A549 (cell line): ENCODE results near the gene TUBB3. TPM values are rescaled to one million over a fixed set of nuclear protein-coding genes. Genes with fewer than 3 reads are reported as not detected.
"Not testable (repeated sequence)": the region's sequence is repeated elsewhere in the genome, so short reads cannot be mapped to it uniquely, and the experiment has no call there.

ENCODE experiments used
- ATAC-seq, 2 experiments: fragments of 200-7000 bp in 1 of 2; fragments of >200 bp in 1 of 2; cut with Nextera tagmentation in 1 of 2; cut with Tn5 transposase in 1 of 2; 3 replicates each; pipeline versions ENCODE4 v1.8.0 to v1.9.1; 2018 to 2020; ENCODE audit warnings: mild to moderate bottlenecking in 1 of 2, moderate library complexity in 1 of 2
- CTCF ChIA-PET: fragments of 300-600 bp; sonication (Branson Sonifier 250); formaldehyde crosslinking; extraction: SDS; loops from one replicate; lab custom pipeline; 2021; ENCODE audit warnings: antibody characterized with exemption, inconsistent platforms; lab: Yijun Ruan, JAX
- POLR2A ChIA-PET: fragments of 350-600 bp; formaldehyde crosslinking; extraction: SDS; loops from one replicate; lab custom pipeline; 2021; ENCODE audit warnings: antibody characterized with exemption, inconsistent platforms; lab: Yijun Ruan, JAX
- DNase-seq, 2 experiments: peaks; one replicate each; pipeline versions ENCODE4 v3.0.0 to v3.0.0-alpha.2; 2011 to 2016; ENCODE audit warnings: low read depth in 1 of 2, low spot score in 1 of 2
- FAIRE-seq: peaks from 2 replicates; lab custom pipeline; 2011; peaks lifted over from hg19 to GRCh38; lab: Jason Lieb, UNC
- H3K27ac ChIP-seq, 2 experiments: fragments of >200 bp; sonication (Bioruptor Twin); formaldehyde crosslinking; 3 replicates each; pipeline ENCODE4 v1.5.1; 2016 to 2017
- H3K4me1 ChIP-seq: fragments of >200 bp; sonication (Bioruptor Twin); formaldehyde crosslinking; 3 replicates; pipeline ENCODE4 v1.6.1; 2016
- H3K4me2 ChIP-seq: fragments of >200 bp; sonication (Bioruptor Twin); formaldehyde crosslinking; 3 replicates; pipeline ENCODE4 v1.6.1; 2016
- H3K4me3 ChIP-seq: fragments of >200 bp; sonication (Bioruptor Twin); formaldehyde crosslinking; 3 replicates; pipeline ENCODE4 v1.5.1; 2016
- H3K9me3 ChIP-seq: fragments of >200 bp; sonication (Bioruptor Twin); formaldehyde crosslinking; 3 replicates; pipeline ENCODE4 v1.6.1; 2016
- CEBPB ChIP-seq, 2 experiments: fragments of >200 bp in 1 of 2; sonication (Bioruptor Twin) in 1 of 2; formaldehyde crosslinking in 1 of 2; IDR thresholded peaks; 2 replicates each; pipeline ENCODE4 v1.6.1; 2012 to 2016
- CHD2 ChIP-seq: fragments of 150-350 bp; IDR thresholded peaks from 2 replicates; pipeline ENCODE4 v1.6.1; 2014; ENCODE audit warnings: low read length; ENCODE audit not compliant: partially characterized antibody
- EHMT2 ChIP-seq: fragments of 200-600 bp; sonication (generic); IDR thresholded peaks from 2 replicates; pipeline ENCODE4 v1.6.1; 2016; ENCODE audit warnings: antibody characterized with exemption, low read depth, mild to moderate bottlenecking, moderate library complexity
- ESRRA ChIP-seq: fragments of 150-350 bp; IDR thresholded peaks from 2 replicates; pipeline ENCODE4 v1.6.1; 2014; ENCODE audit warnings: mild to moderate bottlenecking, low read length, borderline replicate concordance
- FOSB ChIP-seq: fragments of 250-450 bp; sonication (Bioruptor Pico); IDR thresholded peaks from 2 replicates; pipeline ENCODE4 v1.5.0; 2020; ENCODE audit warnings: mild to moderate bottlenecking, moderate library complexity
- HDAC2 ChIP-seq: fragments of 200-600 bp; sonication (generic); IDR thresholded peaks from 2 replicates; pipeline ENCODE4 v1.6.1; 2016
- JUN ChIP-seq, 2 experiments: fragments of >200 bp; sonication (Bioruptor Twin); formaldehyde crosslinking; IDR thresholded peaks; 2 replicates in 1 of 2; 3 replicates in 1 of 2; pipeline ENCODE4 v1.6.1; 2016 to 2017
- JUNB ChIP-seq: fragments of >200 bp; sonication (Bioruptor Twin); formaldehyde crosslinking; IDR thresholded peaks from 2 replicates; pipeline ENCODE4 v1.6.1; 2016
- KDM5A ChIP-seq: fragments of 200-600 bp; sonication (generic); IDR thresholded peaks from 2 replicates; pipeline ENCODE4 v1.6.1; 2016; ENCODE audit warnings: antibody characterized with exemption, mild to moderate bottlenecking
- MAFK ChIP-seq: fragments of 450-650 bp; IDR thresholded peaks from 2 replicates; pipeline ENCODE4 v1.6.1; 2014; ENCODE audit not compliant: partially characterized antibody
- MAZ ChIP-seq: fragments of 150-350 bp; IDR thresholded peaks from 2 replicates; pipeline ENCODE4 v1.6.1; 2014; ENCODE audit warnings: antibody characterized with exemption, low read depth, low read length, borderline replicate concordance
- NPAS2 ChIP-seq: fragments of 250-450 bp; sonication (Bioruptor Pico); IDR thresholded peaks from 2 replicates; pipeline ENCODE4 v1.8.0; 2022; ENCODE audit warnings: mild to moderate bottlenecking, moderate library complexity, borderline replicate concordance
- NR3C1 ChIP-seq: fragments of >200 bp; sonication (Bioruptor Twin); formaldehyde crosslinking; IDR thresholded peaks from 3 replicates; pipeline ENCODE4 v1.6.1; 2017
- PHF8 ChIP-seq: fragments of 200-600 bp; sonication (generic); IDR thresholded peaks from 2 replicates; pipeline ENCODE4 v1.6.1; 2016; ENCODE audit warnings: low read depth, mild to moderate bottlenecking, antibody characterized with exemption, moderate library complexity, borderline replicate concordance
- POLR2AphosphoS2 ChIP-seq: conservative IDR thresholded peaks from 2 replicates; pipeline ENCODE4 v1.6.1; 2012; ENCODE audit warnings: low read length, improper control_type of control experiment, inconsistent platforms
- RAD21 ChIP-seq, 2 experiments: fragments of >200 bp in 1 of 2; sonication (Bioruptor Twin) in 1 of 2; formaldehyde crosslinking in 1 of 2; IDR thresholded peaks in 1 of 2; conservative IDR thresholded peaks in 1 of 2; 2 replicates in 1 of 2; 3 replicates in 1 of 2; pipeline ENCODE4 v1.6.1; 2012 to 2018; ENCODE audit warnings: inconsistent platforms in 1 of 2
- RFX5 ChIP-seq: fragments of 450-650 bp; IDR thresholded peaks from 2 replicates; pipeline ENCODE4 v1.7.1; 2014; ENCODE audit warnings: antibody characterized with exemption, mild to moderate bottlenecking, moderate library complexity
- TP53 ChIP-seq: fragments of 250-450 bp; sonication (Bioruptor Pico); IDR thresholded peaks from 2 replicates; pipeline ENCODE4 v1.5.0; 2021; ENCODE audit warnings: mild to moderate bottlenecking, moderate library complexity
- ZC3H11A ChIP-seq: fragments of 450-650 bp; IDR thresholded peaks from 2 replicates; pipeline ENCODE4 v1.6.1; 2014; ENCODE audit warnings: antibody characterized with exemption, mild to moderate bottlenecking
- WGBS: methylation state at CpG from one replicate; pipeline ENCODE4 v1.1.6; 2017; ENCODE audit errors: missing lambda C conversion rate; 5-methylcytosine and 5-hydroxymethylcytosine counted together
- polyA plus RNA-seq, 4 experiments: library from polyadenylated mRNA; depleted of rRNA in 3 of 4; stranded (reverse); fragments of >200 nt; fragmentation: RNase III in 1 of 4; extraction: RNeasy Plus Mini Kit Qiagen cat#74134 plus additional on column Dnase treatment in 1 of 4; gene quantifications; 2 replicates in 3 of 4; 3 replicates in 1 of 4; pipeline ENCODE4 v1.2.3, GENCODE V29; 2011 to 2017
- TF ChIP-seq, protein P1 (sequence below): fragments of >200 bp; sonication (Bioruptor Twin); formaldehyde crosslinking; IDR thresholded peaks from 3 replicates; pipeline ENCODE4 v1.5.1; 2016
- TF ChIP-seq, protein P2 (sequence below): fragments of 250-450 bp; sonication (Bioruptor Pico); IDR thresholded peaks from 2 replicates; pipeline ENCODE4 v1.5.0; 2020; ENCODE audit warnings: low read depth, mild to moderate bottlenecking, moderate library complexity
- TF ChIP-seq, protein P3 (sequence below): fragments of 150-350 bp; IDR thresholded peaks from 2 replicates; pipeline ENCODE4 v1.6.1; 2014; ENCODE audit warnings: low read depth, mild to moderate bottlenecking, low read length

Gene TUBB3
- polyA plus RNA-seq, 2 of the 4 experiments (the other 2 are of a cell fraction) = 48.9 to 163 TPM

DNA sequence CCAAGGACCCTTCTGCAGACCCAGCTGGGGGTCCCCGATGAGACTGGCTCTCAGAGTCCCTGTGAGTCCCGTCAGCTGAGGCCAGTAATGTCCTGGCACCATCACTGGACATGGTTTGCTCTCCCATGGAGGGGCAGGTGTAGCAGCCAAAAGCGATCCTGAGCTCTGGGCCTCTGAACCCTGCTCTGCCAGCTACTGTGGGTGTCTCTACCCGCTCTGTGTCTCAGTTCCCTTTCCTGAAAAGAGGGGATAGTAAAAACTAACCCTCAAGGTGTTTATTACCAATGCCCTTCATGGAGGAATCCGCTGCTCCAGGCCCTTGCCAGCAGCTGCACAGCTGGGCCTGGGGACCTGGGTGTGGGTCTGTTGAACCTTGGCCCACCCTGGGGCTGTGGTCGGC is 8.8 kb downstream of the TUBB3 start:
- no peak for FAIRE-seq
- CTCF ChIA-PET = interaction anchor here (0.6 to 1.2 kb wide), 5 partner anchors 8 to 280 kb away, joined by 3 to 5 read pairs (median 4); partner anchors contain the start of genes MC1R and TUBB3
- no peaks in the 10 kb centered on the region for H3K4me1 ChIP-seq

DNA sequence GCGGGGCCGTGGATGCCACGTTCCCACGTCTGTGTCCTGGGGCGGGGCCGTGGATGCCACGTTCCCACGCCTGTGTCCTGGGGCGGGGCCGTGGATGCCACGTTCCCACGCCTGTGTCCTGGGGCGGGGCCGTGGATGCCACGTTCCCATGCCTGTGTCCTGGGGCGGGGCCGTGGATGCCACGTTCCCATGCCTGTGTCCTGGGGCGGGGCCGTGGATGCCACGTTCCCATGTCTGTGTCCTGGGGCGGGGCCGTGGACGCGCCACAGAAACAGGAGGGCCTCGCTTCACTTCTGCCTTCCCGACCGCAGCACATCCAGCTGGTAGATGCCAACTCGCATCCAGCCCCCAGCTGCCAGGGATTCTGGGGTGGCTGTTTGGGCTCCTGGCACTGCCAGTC is 10.9 kb downstream of the TUBB3 start:
- H3K4me1 ChIP-seq, ATAC-seq, H3K27ac ChIP-seq, H3K4me2 ChIP-seq, DNase-seq, FAIRE-seq, POLR2A ChIA-PET, H3K9me3 ChIP-seq, H3K4me3 ChIP-seq: not testable (repeated sequence)
- CTCF ChIA-PET = interaction anchor here (1.2 kb wide), 2 partner anchors 14 to 17 kb away, joined by 3 to 4 read pairs; no protein-coding TSS in a partner anchor
- WGBS = 96% methylated on average over 8 of the region's 29 CpGs

More for the DNA sequence above, 8.8 kb downstream of the TUBB3 start:
- DNase-seq = no peak
- POLR2A ChIA-PET = no interaction called here
- H3K4me3 ChIP-seq = no peak overlapping the region
- H3K9me3 ChIP-seq = no peaks in the 10 kb centered on the region
- ATAC-seq = no peak; a peak in 1 of 6 replicates
- TF ChIP-seq MAZ (no peak), JUN (IDR thresholded peaks at IDR 0.05) (no peak), PHF8 (no peak), FOSB (CRISPR knock-in tag) (no peak), ZC3H11A (no peak), ESRRA (no peak), JUNB (no peak), NPAS2 (CRISPR knock-in tag) (no peak), KDM5A (no peak), HDAC2 (no peak), RAD21 (conservative IDR thresholded peaks at IDR 0.05 in 1 of 2, IDR thresholded peaks at IDR 0.05 in 1 of 2) (no peak)
- no peak overlapping the region for H3K4me2 ChIP-seq
- 90% methylated on average over 6 of the region's 6 CpGs for WGBS
- no peak overlapping the region for H3K27ac ChIP-seq

DNA sequence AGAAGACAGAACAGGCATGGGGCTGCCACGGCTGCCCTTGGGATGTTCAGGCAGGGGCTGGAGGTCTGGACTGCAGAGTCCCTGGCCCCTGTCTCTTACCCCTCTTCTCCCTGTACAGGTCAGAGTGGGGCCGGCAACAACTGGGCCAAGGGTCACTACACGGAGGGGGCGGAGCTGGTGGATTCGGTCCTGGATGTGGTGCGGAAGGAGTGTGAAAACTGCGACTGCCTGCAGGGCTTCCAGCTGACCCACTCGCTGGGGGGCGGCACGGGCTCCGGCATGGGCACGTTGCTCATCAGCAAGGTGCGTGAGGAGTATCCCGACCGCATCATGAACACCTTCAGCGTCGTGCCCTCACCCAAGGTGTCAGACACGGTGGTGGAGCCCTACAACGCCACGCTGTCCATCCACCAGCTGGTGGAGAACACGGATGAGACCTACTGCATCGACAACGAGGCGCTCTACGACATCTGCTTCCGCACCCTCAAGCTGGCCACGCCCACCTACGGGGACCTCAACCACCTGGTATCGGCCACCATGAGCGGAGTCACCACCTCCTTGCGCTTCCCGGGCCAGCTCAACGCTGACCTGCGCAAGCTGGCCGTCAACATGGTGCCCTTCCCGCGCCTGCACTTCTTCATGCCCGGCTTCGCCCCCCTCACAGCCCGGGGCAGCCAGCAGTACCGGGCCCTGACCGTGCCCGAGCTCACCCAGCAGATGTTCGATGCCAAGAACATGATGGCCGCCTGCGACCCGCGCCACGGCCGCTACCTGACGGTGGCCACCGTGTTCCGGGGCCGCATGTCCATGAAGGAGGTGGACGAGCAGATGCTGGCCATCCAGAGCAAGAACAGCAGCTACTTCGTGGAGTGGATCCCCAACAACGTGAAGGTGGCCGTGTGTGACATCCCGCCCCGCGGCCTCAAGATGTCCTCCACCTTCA is 11.7 kb downstream of the TUBB3 start:
- no peak for FAIRE-seq
- no peak overlapping the region for H3K4me2 ChIP-seq
- 92% methylated on average over 37 of the region's 61 CpGs for WGBS
- POLR2A ChIA-PET = interaction anchor here (1.1 to 1.4 kb wide), 2 partner anchors 10 to 12 kb away, joined by 3 to 8 read pairs; no protein-coding TSS in a partner anchor
- no peak for ATAC-seq
- no peaks in the 10 kb centered on the region for H3K4me1 ChIP-seq
- no peak overlapping the region for H3K4me3 ChIP-seq
- no peak overlapping the region for H3K27ac ChIP-seq
- H3K9me3 ChIP-seq = no peaks in the 10 kb centered on the region
- TF ChIP-seq MAFK = no peak
- TF ChIP-seq NR3C1 = no peak
- no peak for TF ChIP-seq RAD21 (conservative IDR thresholded peaks at IDR 0.05 in 1 of 2, IDR thresholded peaks at IDR 0.05 in 1 of 2)
- TF ChIP-seq CHD2 = no peak
- TF ChIP-seq EHMT2 = no peak
- TF ChIP-seq, protein P1, sequence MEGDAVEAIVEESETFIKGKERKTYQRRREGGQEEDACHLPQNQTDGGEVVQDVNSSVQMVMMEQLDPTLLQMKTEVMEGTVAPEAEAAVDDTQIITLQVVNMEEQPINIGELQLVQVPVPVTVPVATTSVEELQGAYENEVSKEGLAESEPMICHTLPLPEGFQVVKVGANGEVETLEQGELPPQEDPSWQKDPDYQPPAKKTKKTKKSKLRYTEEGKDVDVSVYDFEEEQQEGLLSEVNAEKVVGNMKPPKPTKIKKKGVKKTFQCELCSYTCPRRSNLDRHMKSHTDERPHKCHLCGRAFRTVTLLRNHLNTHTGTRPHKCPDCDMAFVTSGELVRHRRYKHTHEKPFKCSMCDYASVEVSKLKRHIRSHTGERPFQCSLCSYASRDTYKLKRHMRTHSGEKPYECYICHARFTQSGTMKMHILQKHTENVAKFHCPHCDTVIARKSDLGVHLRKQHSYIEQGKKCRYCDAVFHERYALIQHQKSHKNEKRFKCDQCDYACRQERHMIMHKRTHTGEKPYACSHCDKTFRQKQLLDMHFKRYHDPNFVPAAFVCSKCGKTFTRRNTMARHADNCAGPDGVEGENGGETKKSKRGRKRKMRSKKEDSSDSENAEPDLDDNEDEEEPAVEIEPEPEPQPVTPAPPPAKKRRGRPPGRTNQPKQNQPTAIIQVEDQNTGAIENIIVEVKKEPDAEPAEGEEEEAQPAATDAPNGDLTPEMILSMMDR = no peak
- TF ChIP-seq RFX5 = no peak
- no peak for TF ChIP-seq ESRRA
- no peak for TF ChIP-seq TP53 (CRISPR knock-in tag)
- TF ChIP-seq CEBPB (IDR thresholded peaks at IDR 0.05) = no peak
- TF ChIP-seq, protein P2, sequence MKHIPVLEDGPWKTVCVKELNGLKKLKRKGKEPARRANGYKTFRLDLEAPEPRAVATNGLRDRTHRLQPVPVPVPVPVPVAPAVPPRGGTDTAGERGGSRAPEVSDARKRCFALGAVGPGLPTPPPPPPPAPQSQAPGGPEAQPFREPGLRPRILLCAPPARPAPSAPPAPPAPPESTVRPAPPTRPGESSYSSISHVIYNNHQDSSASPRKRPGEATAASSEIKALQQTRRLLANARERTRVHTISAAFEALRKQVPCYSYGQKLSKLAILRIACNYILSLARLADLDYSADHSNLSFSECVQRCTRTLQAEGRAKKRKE (CRISPR knock-in tag) = no peak
- TF ChIP-seq POLR2AphosphoS2 = no peak
- TF ChIP-seq, protein P3, sequence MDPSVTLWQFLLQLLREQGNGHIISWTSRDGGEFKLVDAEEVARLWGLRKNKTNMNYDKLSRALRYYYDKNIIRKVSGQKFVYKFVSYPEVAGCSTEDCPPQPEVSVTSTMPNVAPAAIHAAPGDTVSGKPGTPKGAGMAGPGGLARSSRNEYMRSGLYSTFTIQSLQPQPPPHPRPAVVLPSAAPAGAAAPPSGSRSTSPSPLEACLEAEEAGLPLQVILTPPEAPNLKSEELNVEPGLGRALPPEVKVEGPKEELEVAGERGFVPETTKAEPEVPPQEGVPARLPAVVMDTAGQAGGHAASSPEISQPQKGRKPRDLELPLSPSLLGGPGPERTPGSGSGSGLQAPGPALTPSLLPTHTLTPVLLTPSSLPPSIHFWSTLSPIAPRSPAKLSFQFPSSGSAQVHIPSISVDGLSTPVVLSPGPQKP = no peak
- TF ChIP-seq HDAC2 = no peak
- no peak for TF ChIP-seq PHF8
- DNase-seq = no peak
- CTCF ChIA-PET = interaction anchor here (0.9 to 1.5 kb wide), 2 partner anchors 25 to 74 kb away, joined by 3 to 5 read pairs; no protein-coding TSS in a partner anchor

DNA sequence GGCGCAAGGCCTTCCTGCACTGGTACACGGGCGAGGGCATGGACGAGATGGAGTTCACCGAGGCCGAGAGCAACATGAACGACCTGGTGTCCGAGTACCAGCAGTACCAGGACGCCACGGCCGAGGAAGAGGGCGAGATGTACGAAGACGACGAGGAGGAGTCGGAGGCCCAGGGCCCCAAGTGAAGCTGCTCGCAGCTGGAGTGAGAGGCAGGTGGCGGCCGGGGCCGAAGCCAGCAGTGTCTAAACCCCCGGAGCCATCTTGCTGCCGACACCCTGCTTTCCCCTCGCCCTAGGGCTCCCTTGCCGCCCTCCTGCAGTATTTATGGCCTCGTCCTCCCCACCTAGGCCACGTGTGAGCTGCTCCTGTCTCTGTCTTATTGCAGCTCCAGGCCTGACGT is 12.5 kb downstream of the TUBB3 start:
- CTCF ChIA-PET = interaction anchor here (0.9 to 1.5 kb wide), 2 partner anchors 25 to 74 kb away, joined by 3 to 5 read pairs; no protein-coding TSS in a partner anchor
- H3K4me3 ChIP-seq, H3K4me2 ChIP-seq, H3K9me3 ChIP-seq, H3K4me1 ChIP-seq, DNase-seq, ATAC-seq, FAIRE-seq, H3K27ac ChIP-seq: not testable (repeated sequence)
- POLR2A ChIA-PET = interaction anchor here (1.1 to 1.4 kb wide), 2 partner anchors 9 to 13 kb away, joined by 3 to 8 read pairs; no protein-coding TSS in a partner anchor
- WGBS = 92% methylated on average over 27 of the region's 27 CpGs
